K562 (cell line): ENCODE results near the gene CEP126. TPM values are rescaled to one million over a fixed set of nuclear protein-coding genes. Genes with fewer than 3 reads are reported as not detected.

Experiments used
- ATAC-seq: fragments of 200-7000 bp; cut with Tn5 transposase; 3 replicates; pipeline ENCODE4 v1.9.1; 2020; ENCODE audit warnings: moderate library complexity
- BruUV-seq: library from RNA; stranded (reverse); fragments of 400-500 nt; replicated peaks from 2 replicates; lab custom pipeline; 2021; lab: Mats Ljungman, UMichigan
- CTCF ChIA-PET: fragments of 300-600 bp; formaldehyde crosslinking; extraction: SDS; loops from one replicate; lab custom pipeline; 2021; ENCODE audit warnings: low intra/inter-chr PET ratio; lab: Yijun Ruan, JAX
- POLR2A ChIA-PET: fragments of 300-600, 350-650 bp; sonication (Branson Sonifier 250); formaldehyde crosslinking; extraction: SDS; loops from one replicate; lab custom pipeline; 2021; ENCODE audit warnings: antibody characterized with exemption, inconsistent platforms; lab: Yijun Ruan, JAX
- DNase-seq, 4 experiments: peaks; one replicate each; pipeline versions ENCODE4 v3.0.0 to v3.0.0-alpha.2; 2011 to 2018; ENCODE audit warnings: low spot score in 3 of 4, mixed read lengths in 3 of 4; ENCODE audit errors: extremely low read depth in 1 of 4
- FAIRE-seq: peaks from 2 replicates; lab custom pipeline; 2011; peaks lifted over from hg19 to GRCh38; lab: Jason Lieb, UNC
- H2AFZ ChIP-seq: 2 replicates; pipeline ENCODE4 v1.6.0; 2011; ENCODE audit warnings: low read depth, low read length, control low read depth, inconsistent platforms
- H3K27ac ChIP-seq: fragments of 200-600 bp; 3 replicates; pipeline ENCODE4 v1.8.0; 2011; ENCODE audit warnings: low read depth, mild to moderate bottlenecking, control low read depth, inconsistent platforms, low read length, moderate library complexity, mixed read lengths; ENCODE audit errors: extremely low read depth
- H3K27me3 ChIP-seq, 2 experiments: fragments of 300-600 bp in 1 of 2; 2 replicates in 1 of 2; 3 replicates in 1 of 2; pipeline versions ENCODE4 v1.6.0 to v1.8.0; 2011; ENCODE audit warnings: inconsistent platforms in 2 of 2, low read length in 2 of 2, mild to moderate bottlenecking in 1 of 2, mixed read lengths in 1 of 2, moderate library complexity in 1 of 2; ENCODE audit not compliant: control insufficient read depth in 2 of 2, insufficient read depth in 2 of 2
- H3K36me3 ChIP-seq: fragments of 300-600 bp; 3 replicates; pipeline ENCODE4 v1.8.0; 2011; ENCODE audit warnings: mild to moderate bottlenecking, low read length, inconsistent platforms; ENCODE audit not compliant: control insufficient read depth, insufficient read depth
- H3K4me1 ChIP-seq, 2 experiments: fragments of 200-600 bp in 1 of 2; replicated peaks in 1 of 2; 2 replicates in 1 of 2; 3 replicates in 1 of 2; pipeline versions ENCODE4 v1.5.1 to v1.8.0; 2011; ENCODE audit warnings: inconsistent platforms in 2 of 2, low read length in 2 of 2, mild to moderate bottlenecking in 1 of 2, mixed read lengths in 1 of 2, moderate library complexity in 1 of 2; ENCODE audit not compliant: control insufficient read depth in 2 of 2, insufficient read depth in 2 of 2
- H3K4me2 ChIP-seq: 2 replicates; pipeline ENCODE4 v1.6.1; 2011; ENCODE audit warnings: low read length, control low read depth, inconsistent platforms, mixed read lengths; ENCODE audit not compliant: insufficient read depth
- H3K4me3 ChIP-seq: fragments of 200-600 bp; sonication (generic), shearing (Covaris generic); 2 replicates; pipeline ENCODE4 v1.5.1; 2016; ENCODE audit warnings: control low read depth, inconsistent platforms
- H3K79me2 ChIP-seq: fragments of 200-600 bp; 3 replicates; pipeline ENCODE4 v1.8.0; 2011; ENCODE audit warnings: low read length, inconsistent platforms; ENCODE audit not compliant: control insufficient read depth, insufficient read depth
- H3K9ac ChIP-seq, 2 experiments: 2 replicates each; pipeline versions ENCODE4 v1.6.0 to v1.6.1; 2011; ENCODE audit warnings: low read depth in 2 of 2, low read length in 2 of 2, control low read depth in 1 of 2, inconsistent platforms in 1 of 2, mild to moderate bottlenecking in 1 of 2, mixed read lengths in 1 of 2; ENCODE audit not compliant: insufficient read depth in 1 of 2
- H3K9me1 ChIP-seq: one replicate; pipeline ENCODE4 v1.6.0; 2011; ENCODE audit warnings: inconsistent platforms, mild to moderate bottlenecking, low read length, moderate library complexity; ENCODE audit not compliant: control insufficient read depth, insufficient read depth
- H3K9me3 ChIP-seq: replicated peaks from 2 replicates; pipeline ENCODE4 v1.5.1; 2011; ENCODE audit warnings: low read depth, low read length, inconsistent platforms; ENCODE audit not compliant: control insufficient read depth, insufficient read depth
- H4K20me1 ChIP-seq: replicated peaks from 2 replicates; pipeline ENCODE4 v1.6.1; 2011; ENCODE audit warnings: low read length, inconsistent platforms, mixed read lengths; ENCODE audit not compliant: control insufficient read depth, insufficient read depth
- FOS ChIP-seq: IDR thresholded peaks from 3 replicates; pipeline ENCODE4 v1.6.1; 2011; ENCODE audit not compliant: insufficient read length; ENCODE audit errors: extremely low read depth
- MECOM ChIP-seq: fragments of 250-450 bp; sonication (Bioruptor Pico); IDR thresholded peaks from 2 replicates; pipeline ENCODE4 v1.8.0; 2022; ENCODE audit warnings: inconsistent platforms
- POLR2H ChIP-seq: IDR thresholded peaks from 2 replicates; pipeline ENCODE4 v1.6.1; 2016; ENCODE audit warnings: missing genetic modification characterization, low read depth, mild to moderate bottlenecking, control low read depth, missing compliant biosample characterization, moderate library complexity
- SAFB ChIP-seq: fragments of 200-400 bp; formaldehyde crosslinking; IDR thresholded peaks from 2 replicates; pipeline ENCODE4 v1.6.1; 2017; ENCODE audit warnings: low read depth, low read length, borderline replicate concordance
- SIN3B ChIP-seq: fragments of 450-650 bp; IDR thresholded peaks from 2 replicates; pipeline ENCODE4 v1.6.1; 2017; ENCODE audit warnings: low read depth, mild to moderate bottlenecking, moderate library complexity
- TAF7 ChIP-seq: fragments of 450-650 bp; IDR thresholded peaks from 2 replicates; pipeline ENCODE4 v1.6.1; 2016; ENCODE audit warnings: missing genetic modification characterization, missing compliant biosample characterization
- ZNF212 ChIP-seq: fragments of 450-650 bp; formaldehyde crosslinking; IDR thresholded peaks from 2 replicates; pipeline ENCODE4 v1.4.0; 2020; ENCODE audit warnings: mild to moderate bottlenecking
- ZNF408 ChIP-seq: fragments of 250-450 bp; sonication (Bioruptor Pico); IDR thresholded peaks from 2 replicates; pipeline ENCODE4 v1.4.0; 2020; ENCODE audit warnings: low read depth, mild to moderate bottlenecking, moderate library complexity
- ZNF444 ChIP-seq: fragments of 250-450 bp; sonication (Bioruptor Pico); IDR thresholded peaks from 2 replicates; pipeline ENCODE4 v1.4.0; 2020; ENCODE audit warnings: mild to moderate bottlenecking, moderate library complexity
- ZNF780A ChIP-seq: fragments of 250-450 bp; sonication (Bioruptor Pico); IDR thresholded peaks from 2 replicates; pipeline ENCODE4 v1.5.0; 2021; ENCODE audit warnings: mild to moderate bottlenecking
- WGBS: fragments of 100-300 bp; shearing (Covaris generic); methylation state at CpG from one replicate; pipeline ENCODE4 v1.1.6; 2016; ENCODE audit warnings: low coverage, mixed read lengths; ENCODE audit not compliant: insufficient coverage; ENCODE audit errors: missing lambda C conversion rate; 5-methylcytosine and 5-hydroxymethylcytosine counted together
- in situ Hi-C: fragments of 300-500 bp; cut with MboI; formaldehyde crosslinking; loops from 4 replicates; pipeline ENCODE4 v1.15.0; 2018; ENCODE audit warnings: inconsistent platforms, mixed read lengths
- intact Hi-C: fragments of 100-400 bp; cut with micrococcal nuclease; formaldehyde crosslinking; loops from 2 replicates; pipeline ENCODE4 v1.14.2; 2022
- polyA plus RNA-seq, 8 experiments: library from polyadenylated mRNA; depleted of rRNA in 4 of 8; stranded (reverse) in 5 of 8; unstranded in 3 of 8; fragments of >200 nt; fragmentation: Nextera tagmentation in 2 of 8; fragmentation: Illumina TruSeq in 1 of 8; extraction: Ambion mirVana in 2 of 8; extraction: Trizol in 1 of 8; gene quantifications; 2 replicates each; pipeline versions ENCODE4 v1.2.1 to v1.2.3, GENCODE V29; 2011 to 2014; ENCODE audit warnings: inconsistent platforms in 1 of 8, missing spikeins in 1 of 8
- total RNA-seq, 7 experiments: library from RNA; depleted of rRNA in 6 of 7; stranded (reverse); fragments of >200 nt in 6 of 7; fragmentation: Illumina TruSeq in 2 of 7; extraction: Trizol in 2 of 7; gene quantifications; 2 replicates each; pipeline versions ENCODE4 v1.2.1 to v1.2.3, GENCODE V29; 2011 to 2021; ENCODE audit warnings: low replicate concordance in 1 of 7

Gene CEP126
- total and polyA plus RNA-seq, 9 of the 15 experiments (the other 6 are each of a cell fraction or from before 2014, with no cell fraction given): 0.01 to 0.11 (median 0.07) TPM; not detected in 3

GRCh38 chr11:101996111-101996510, 81.3 kb downstream of the CEP126 start:
- H3K27ac ChIP-seq: no peak overlapping the region
- ATAC-seq (no peak), FAIRE-seq (no peak), DNase-seq (no peak)
- 0% methylated on average over 4 of the region's 4 CpGs for WGBS
- H3K9me1 ChIP-seq: no peaks in the 10 kb centered on the region
- no peaks in the 10 kb centered on the region for H4K20me1 ChIP-seq
- no peaks in the 10 kb centered on the region for H3K27me3 ChIP-seq
- in situ Hi-C loops (no loop called here), intact Hi-C loops (no loop called here)
- H3K9me3 ChIP-seq: no peaks in the 10 kb centered on the region; the same call in 1 of the 2 replicates
- H3K4me3 ChIP-seq: no peak overlapping the region
- H3K4me1 ChIP-seq: no peaks in the 10 kb centered on the region
- H3K36me3 ChIP-seq: no peaks in the 10 kb centered on the region
- H3K4me2 ChIP-seq: no peak overlapping the region
- BruUV-seq: no TSS peak
- no peaks in the 10 kb centered on the region for H3K79me2 ChIP-seq
- ChIA-PET POLR2A (no interaction called here), CTCF (no interaction called here)
- no peak overlapping the region for H2AFZ ChIP-seq
- no peak overlapping the region for H3K9ac ChIP-seq
- TF ChIP-seq POLR2H (no peak), TAF7 (tag) (no peak), ZNF408 (CRISPR knock-in tag) (no peak), SAFB (no peak), FOS (no peak), SIN3B (no peak), ZNF780A (CRISPR knock-in tag) (no peak), ZNF212 (CRISPR knock-in tag) (no peak), MECOM (CRISPR knock-in tag) (no peak), ZNF444 (CRISPR knock-in tag) (no peak)
